ENCODE measurements around the gene FBXL22.

Gene FBXL22

GRCh38 chr15:63564093-63564492 is 33.1 kb upstream of the FBXL22 start:
- no peaks in the 10 kb centered on the region for H4K20me1 ChIP-seq (ENCODE audit: low read depth, low read length)
- H3K9me2 ChIP-seq (replicated peaks; ENCODE audit: insufficient read depth, low read length): no peaks in the 10 kb centered on the region
- H3K79me2 ChIP-seq (ENCODE audit: insufficient read depth, low read length): no peaks in the 10 kb centered on the region
- H3K4me2 ChIP-seq (ENCODE audit: low read depth, low read length, poor library complexity, severe bottlenecking): no peak overlapping the region
- H2AFZ ChIP-seq (ENCODE audit: low read depth, low read length, severe bottlenecking): no peak overlapping the region
- H3K9ac ChIP-seq (ENCODE audit: low read length): no peak overlapping the region
- no peaks in the 10 kb centered on the region for H3K9me3 ChIP-seq (ENCODE audit: insufficient read depth, low read length)
- H3K27me3 ChIP-seq (ENCODE audit: low read length): no peaks in the 10 kb centered on the region
- TF ChIP-seq, protein P1, sequence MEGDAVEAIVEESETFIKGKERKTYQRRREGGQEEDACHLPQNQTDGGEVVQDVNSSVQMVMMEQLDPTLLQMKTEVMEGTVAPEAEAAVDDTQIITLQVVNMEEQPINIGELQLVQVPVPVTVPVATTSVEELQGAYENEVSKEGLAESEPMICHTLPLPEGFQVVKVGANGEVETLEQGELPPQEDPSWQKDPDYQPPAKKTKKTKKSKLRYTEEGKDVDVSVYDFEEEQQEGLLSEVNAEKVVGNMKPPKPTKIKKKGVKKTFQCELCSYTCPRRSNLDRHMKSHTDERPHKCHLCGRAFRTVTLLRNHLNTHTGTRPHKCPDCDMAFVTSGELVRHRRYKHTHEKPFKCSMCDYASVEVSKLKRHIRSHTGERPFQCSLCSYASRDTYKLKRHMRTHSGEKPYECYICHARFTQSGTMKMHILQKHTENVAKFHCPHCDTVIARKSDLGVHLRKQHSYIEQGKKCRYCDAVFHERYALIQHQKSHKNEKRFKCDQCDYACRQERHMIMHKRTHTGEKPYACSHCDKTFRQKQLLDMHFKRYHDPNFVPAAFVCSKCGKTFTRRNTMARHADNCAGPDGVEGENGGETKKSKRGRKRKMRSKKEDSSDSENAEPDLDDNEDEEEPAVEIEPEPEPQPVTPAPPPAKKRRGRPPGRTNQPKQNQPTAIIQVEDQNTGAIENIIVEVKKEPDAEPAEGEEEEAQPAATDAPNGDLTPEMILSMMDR (IDR thresholded peaks at IDR 0.05; ENCODE audit: insufficient read depth, low read length, poor library complexity, severe bottlenecking): no peak
- no peak for TF ChIP-seq EZH2phosphoT487 (conservative IDR thresholded peaks at IDR 0.05; ENCODE audit: low read length)
- H3K4me3 ChIP-seq (ENCODE audit: insufficient read depth, low read length, poor library complexity, severe bottlenecking): no peak overlapping the region
- peaks cover 6% of the 10 kb centered on the region; the same call in 1 of the 2 replicates for H3F3A ChIP-seq (ENCODE audit: insufficient read depth)
- peaks cover 11% of the 10 kb centered on the region; the same call in 1 of the 2 replicates for H3K36me3 ChIP-seq (ENCODE audit: low read length)
- H3K27ac ChIP-seq (ENCODE audit: low read depth, low read length): no peak overlapping the region

DNA sequence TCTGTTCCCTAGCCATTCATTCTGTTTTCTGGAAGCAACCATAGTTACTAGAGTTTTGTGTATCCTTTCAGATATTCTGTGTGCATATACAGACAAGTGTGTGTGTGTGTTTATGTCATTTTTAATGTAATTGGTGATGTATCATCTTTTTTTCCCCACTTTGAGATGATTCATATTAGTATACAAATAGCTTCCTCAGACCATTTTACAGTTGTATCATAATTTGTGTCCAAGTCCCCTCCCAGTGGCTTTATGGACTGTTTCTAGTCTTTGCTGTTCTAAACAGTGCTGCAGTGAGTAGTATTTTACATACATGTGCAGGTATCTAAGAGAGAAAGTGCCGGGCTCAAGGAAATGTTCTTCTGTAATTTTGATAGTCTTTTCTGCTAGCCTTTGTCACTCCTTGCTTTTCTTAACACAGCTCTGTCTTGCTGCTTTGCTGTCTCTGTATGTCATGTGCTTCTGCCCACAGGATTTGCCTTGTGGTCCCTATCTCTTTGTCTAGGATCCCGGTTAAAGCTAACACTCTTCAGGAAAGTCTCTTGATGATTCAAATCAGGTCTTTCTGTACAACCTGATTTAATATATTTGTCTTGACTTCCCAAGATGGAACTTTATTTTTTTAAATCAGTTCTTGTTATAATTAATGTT is 31.5 kb upstream of the FBXL22 start:
- Histone ChIP-seq H2AFZ (ENCODE audit: low read depth, low read length, severe bottlenecking) (no peak overlapping the region), H3K27ac (ENCODE audit: low read depth, low read length) (no peak overlapping the region), H4K20me1 (ENCODE audit: low read depth, low read length) (no peaks in the 10 kb centered on the region), H3K27me3 (ENCODE audit: low read length) (no peaks in the 10 kb centered on the region), H3K9ac (ENCODE audit: low read length) (no peak overlapping the region), H3K79me2 (ENCODE audit: insufficient read depth, low read length) (no peaks in the 10 kb centered on the region), H3K4me3 (ENCODE audit: insufficient read depth, low read length, poor library complexity, severe bottlenecking) (no peak overlapping the region), H3K9me3 (ENCODE audit: insufficient read depth, low read length) (no peaks in the 10 kb centered on the region), H3K4me2 (ENCODE audit: low read depth, low read length, poor library complexity, severe bottlenecking) (no peak overlapping the region), H3K9me2 (replicated peaks; ENCODE audit: insufficient read depth, low read length) (no peaks in the 10 kb centered on the region), H3K36me3 (ENCODE audit: low read length) (peaks cover 11% of the 10 kb centered on the region; the same call in 1 of the 2 replicates), H3F3A (ENCODE audit: insufficient read depth) (peaks cover 6% of the 10 kb centered on the region; the same call in 1 of the 2 replicates)
- TF ChIP-seq EZH2phosphoT487 (conservative IDR thresholded peaks at IDR 0.05; ENCODE audit: low read length): no peak
- TF ChIP-seq, protein P1 (IDR thresholded peaks at IDR 0.05; ENCODE audit: insufficient read depth, low read length, poor library complexity, severe bottlenecking): no peak

GRCh38 chr15:63572749-63573464 is 24.3 kb upstream of the FBXL22 start:
- no peak overlapping the region for H3K4me3 ChIP-seq (ENCODE audit: insufficient read depth, low read length, poor library complexity, severe bottlenecking)
- H3K27ac ChIP-seq (ENCODE audit: low read depth, low read length): no peak overlapping the region
- H3K79me2 ChIP-seq (ENCODE audit: insufficient read depth, low read length): no peaks in the 10 kb centered on the region
- no peaks in the 10 kb centered on the region for H3K27me3 ChIP-seq (ENCODE audit: low read length)
- no peak overlapping the region for H3K9ac ChIP-seq (ENCODE audit: low read length)
- H2AFZ ChIP-seq (ENCODE audit: low read depth, low read length, severe bottlenecking): no peak overlapping the region
- no peaks in the 10 kb centered on the region for H4K20me1 ChIP-seq (ENCODE audit: low read depth, low read length)
- no peaks in the 10 kb centered on the region for H3F3A ChIP-seq (ENCODE audit: insufficient read depth)
- H3K9me3 ChIP-seq (ENCODE audit: insufficient read depth, low read length): no peaks in the 10 kb centered on the region
- peaks cover 9% of the 10 kb centered on the region; the same call in 1 of the 2 replicates for H3K36me3 ChIP-seq (ENCODE audit: low read length)
- no peaks in the 10 kb centered on the region for H3K9me2 ChIP-seq (replicated peaks; ENCODE audit: insufficient read depth, low read length)
- no peak for TF ChIP-seq EZH2phosphoT487 (conservative IDR thresholded peaks at IDR 0.05; ENCODE audit: low read length)
- TF ChIP-seq, protein P1 (IDR thresholded peaks at IDR 0.05; ENCODE audit: insufficient read depth, low read length, poor library complexity, severe bottlenecking): no peak
- H3K4me2 ChIP-seq (ENCODE audit: low read depth, low read length, poor library complexity, severe bottlenecking): no peak overlapping the region

Data from SU-DHL-6 (cell line).